NB4 (cell line): ENCODE measurements around the gene TNIP3.

Experiments
- CTCF ChIP-seq: IDR thresholded peaks from one replicate; pipeline ENCODE4 v1.5.1; 2012; ENCODE audit warnings: low read depth, low read length
- MAX ChIP-seq: IDR thresholded peaks from 2 replicates; pipeline ENCODE4 v1.6.1; 2011; ENCODE audit warnings: low read depth, low read length
- MYC ChIP-seq: IDR thresholded peaks from 2 replicates; pipeline ENCODE4 v1.6.1; 2011; ENCODE audit warnings: low read depth, low read length
- POLR2A ChIP-seq: IDR thresholded peaks from 2 replicates; pipeline ENCODE4 v1.6.1; 2011; ENCODE audit warnings: mild to moderate bottlenecking; ENCODE audit not compliant: insufficient read length; ENCODE audit errors: extremely low read depth

- TF ChIP-seq CTCF (peak; percentile 10), POLR2A (no peak), MAX (no peak), MYC (no peak)
Observed at GRCh38 chr4:121199742-121200561, 35.8 kb upstream of the TNIP3 start.
